HepG2 (cell line): ENCODE results near the gene GJD4. TPM values are rescaled to one million over a fixed set of nuclear protein-coding genes. Genes with fewer than 3 reads are reported as not detected.

Source experiments
- ATAC-seq: fragments of 200-7000 bp; cut with Tn5 transposase; 3 replicates; pipeline ENCODE4 v1.9.1; 2020; ENCODE audit warnings: mild to moderate bottlenecking, moderate library complexity
- BruUV-seq: library from RNA; stranded (reverse); fragments of 400-500 nt; replicated peaks from 2 replicates; lab custom pipeline; 2021; lab: Mats Ljungman, UMichigan
- CTCF ChIA-PET: fragments of 300-600 bp; formaldehyde crosslinking; extraction: SDS; loops from one replicate; lab custom pipeline; 2021; ENCODE audit warnings: low total read pairs, inconsistent platforms, low intra/inter-chr PET ratio; lab: Yijun Ruan, JAX
- POLR2A ChIA-PET: fragments of 350-600 bp; sonication (Branson Sonifier 250); formaldehyde crosslinking; loops from one replicate; lab custom pipeline; 2020; ENCODE audit warnings: antibody characterized with exemption, inconsistent platforms; lab: Yijun Ruan, JAX
- DNase-seq: peaks from one replicate; pipeline ENCODE4 v3.0.0-alpha.2; 2015; ENCODE audit warnings: low spot score
- FAIRE-seq: peaks from 3 replicates; lab custom pipeline; 2011; peaks lifted over from hg19 to GRCh38; lab: Jason Lieb, UNC
- H2AFZ ChIP-seq: one replicate; pipeline ENCODE4 v1.6.1; 2011; ENCODE audit warnings: low read length, inconsistent platforms
- H3K27ac ChIP-seq: fragments of 300-600 bp; 3 replicates; pipeline ENCODE4 v1.8.0; 2011; ENCODE audit warnings: mixed run types, mild to moderate bottlenecking, mixed read lengths, low read length, inconsistent platforms; ENCODE audit not compliant: insufficient read depth; ENCODE audit errors: extremely low read length
- H3K27me3 ChIP-seq, 2 experiments: fragments of 200-600 bp in 1 of 2; 2 replicates in 1 of 2; 3 replicates in 1 of 2; pipeline versions ENCODE4 v1.6.0 to v1.8.0; 2011; ENCODE audit warnings: low read length in 2 of 2, mild to moderate bottlenecking in 2 of 2, moderate library complexity in 2 of 2, inconsistent platforms in 1 of 2; ENCODE audit not compliant: insufficient read depth in 2 of 2, control insufficient read depth in 1 of 2
- H3K36me3 ChIP-seq, 2 experiments: fragments of 200-600 bp in 1 of 2; replicated peaks in 1 of 2; 2 replicates in 1 of 2; 3 replicates in 1 of 2; pipeline versions ENCODE4 v1.5.1 to v1.8.0; 2011; ENCODE audit warnings: low read length in 2 of 2, inconsistent platforms in 1 of 2; ENCODE audit not compliant: insufficient read depth in 2 of 2, control insufficient read depth in 1 of 2
- H3K4me1 ChIP-seq: 2 replicates; pipeline ENCODE4 v1.5.1; 2012; ENCODE audit warnings: low read length, inconsistent platforms; ENCODE audit not compliant: insufficient read depth
- H3K4me2 ChIP-seq: 2 replicates; pipeline ENCODE4 v1.6.0; 2011; ENCODE audit warnings: low read depth, low read length, inconsistent platforms
- H3K4me3 ChIP-seq, 3 experiments: fragments of 200-600 bp in 1 of 3; sonication (generic), shearing (Covaris generic) in 1 of 3; replicated peaks in 1 of 3; 2 replicates each; pipeline ENCODE4 v1.5.1; 2011 to 2016; ENCODE audit warnings: low read length in 3 of 3, inconsistent platforms in 2 of 3, low read depth in 2 of 3, mild to moderate bottlenecking in 2 of 3, control low read depth in 1 of 3, mixed read lengths in 1 of 3; ENCODE audit not compliant: insufficient read depth in 1 of 3
- H3K79me2 ChIP-seq: one replicate; pipeline ENCODE4 v1.6.1; 2011; ENCODE audit warnings: low read length, inconsistent platforms; ENCODE audit not compliant: insufficient read depth
- H3K9ac ChIP-seq: 2 replicates; pipeline ENCODE4 v1.6.0; 2011; ENCODE audit warnings: mild to moderate bottlenecking, low read depth, low read length, inconsistent platforms; ENCODE audit not compliant: insufficient read depth
- H3K9me3 ChIP-seq: 2 replicates; pipeline ENCODE4 v1.5.1; 2012; ENCODE audit warnings: mild to moderate bottlenecking, low read length
- H4K20me1 ChIP-seq: 2 replicates; pipeline ENCODE4 v1.6.0; 2011; ENCODE audit warnings: inconsistent platforms, mild to moderate bottlenecking, low read length, moderate library complexity; ENCODE audit not compliant: insufficient read depth
- BRCA1 ChIP-seq: sonication (generic); formaldehyde crosslinking; IDR thresholded peaks from 2 replicates; pipeline ENCODE4 v1.4.0; 2020; ENCODE audit warnings: missing genetic modification reagents
- KDM4B ChIP-seq: sonication (generic); formaldehyde crosslinking; IDR thresholded peaks from 2 replicates; pipeline ENCODE4 v1.4.0; 2020; ENCODE audit warnings: missing genetic modification reagents
- NPAS2 ChIP-seq: sonication (generic); formaldehyde crosslinking; IDR thresholded peaks from 2 replicates; pipeline ENCODE4 v1.8.0; 2022; ENCODE audit warnings: mild to moderate bottlenecking, missing genetic modification reagents, borderline replicate concordance
- RARA ChIP-seq: IDR thresholded peaks from 2 replicates; pipeline ENCODE4 v1.6.1; 2016; ENCODE audit warnings: missing genetic modification reagents, missing compliant biosample characterization
- SNAPC2 ChIP-seq: sonication (generic); formaldehyde crosslinking; IDR thresholded peaks from 2 replicates; pipeline ENCODE4 v1.8.1; 2022; ENCODE audit warnings: mild to moderate bottlenecking, missing genetic modification reagents
- ZNF607 ChIP-seq: sonication (generic); formaldehyde crosslinking; IDR thresholded peaks from 2 replicates; pipeline ENCODE4 v1.5.1; 2020; ENCODE audit warnings: missing genetic modification reagents, mild to moderate bottlenecking, borderline replicate concordance
- ZNF816 ChIP-seq: sonication (generic); formaldehyde crosslinking; IDR thresholded peaks from 2 replicates; pipeline ENCODE4 v1.8.0; 2022; ENCODE audit warnings: missing genetic modification reagents, mild to moderate bottlenecking, borderline replicate concordance
- WGBS: methylation state at CpG from one replicate; pipeline ENCODE4 v1.1.6; 2017; ENCODE audit warnings: low lambda C conversion rate; 5-methylcytosine and 5-hydroxymethylcytosine counted together
- in situ Hi-C: cut with HindIII; loops from 2 replicates; pipeline ENCODE4 v1.10.0; 2017; ENCODE audit warnings: low pct_unique_long_range_greater_than_20kb; ENCODE audit not compliant: extremely low pct_ligation_motif_present
- intact Hi-C: fragments of 100-400 bp; cut with micrococcal nuclease; formaldehyde crosslinking; loops from one replicate; pipeline ENCODE4 v1.10.0; 2022; ENCODE audit not compliant: unreplicated experiment
- polyA plus RNA-seq, 8 experiments: library from polyadenylated mRNA; depleted of rRNA in 3 of 8; stranded (reverse) in 7 of 8; unstranded in 1 of 8; fragments of >200 nt; fragmentation: Illumina TruSeq in 4 of 8; extraction: Trizol in 4 of 8; gene quantifications; 2 replicates each; pipeline versions ENCODE4 v1.2.1 to v1.2.3, GENCODE V29; 2011 to 2016; ENCODE audit warnings: low read depth in 4 of 8, missing spikeins in 1 of 8, mixed read lengths in 1 of 8; ENCODE audit not compliant: insufficient read depth in 1 of 8
- total RNA-seq, 5 experiments: library from RNA; depleted of rRNA; stranded (reverse); fragments of >200 nt; fragmentation: Illumina TruSeq; extraction: Trizol; gene quantifications; 2 replicates each; pipeline ENCODE4 v1.2.3, GENCODE V29; 2016; ENCODE audit warnings: low read depth in 1 of 5

Gene GJD4
- total and polyA plus RNA-seq, 2 of the 13 experiments (the other 11 are each of a cell fraction or from before 2014, with no cell fraction given) = not detected

DNA sequence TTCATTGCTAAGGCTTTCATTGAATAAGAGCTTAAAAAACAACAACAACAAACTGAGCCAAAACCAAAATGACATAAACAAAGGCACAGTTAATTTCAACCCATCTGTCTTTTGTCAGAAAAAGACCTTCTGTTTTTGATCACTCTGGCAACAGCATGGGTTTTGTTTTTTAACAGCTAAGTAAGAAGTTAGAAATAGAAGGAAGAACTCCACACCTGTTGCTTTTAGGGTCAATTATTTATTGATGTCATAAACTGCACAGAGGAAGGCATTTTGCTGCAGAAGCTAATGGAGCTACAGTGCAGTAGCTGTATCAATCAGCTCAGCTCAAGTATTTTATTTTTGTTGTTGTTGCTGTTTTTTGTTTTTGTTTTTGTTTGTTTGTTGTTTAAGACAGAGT is 16.3 kb upstream of the GJD4 start (continued):
- no peak for TF ChIP-seq BRCA1
- no peak for TF ChIP-seq SNAPC2 (CRISPR knock-in tag)
- no peak for TF ChIP-seq ZNF607
- no peak for TF ChIP-seq KDM4B

- ChIA-PET POLR2A (interaction anchor here (0.6 kb wide), 1 partner anchor 1323 kb away, joined by 3 read pairs; no protein-coding TSS in a partner anchor), CTCF (no interaction called here)
- WGBS = 36% methylated on average over 4 of the region's 4 CpGs
- Histone ChIP-seq H3K9me3 (no peaks in the 10 kb centered on the region), H3K4me3 (no peak overlapping the region), H2AFZ (no peak overlapping the region), H3K4me1 (peaks cover under 1% of the 10 kb centered on the region; the same call in 1 of the 2 replicates), H4K20me1 (no peaks in the 10 kb centered on the region), H3K79me2 (no peaks in the 10 kb centered on the region), H3K27me3 (no peaks in the 10 kb centered on the region; a peak in 1 of 5 replicates), H3K36me3 (no peaks in the 10 kb centered on the region), H3K9ac (no peak overlapping the region), H3K27ac (no peak overlapping the region), H3K4me2 (no peak overlapping the region)
- intact Hi-C loops (no loop called here), in situ Hi-C loops (no loop called here)
- FAIRE-seq (no peak), ATAC-seq (no peak), DNase-seq (no peak)
- BruUV-seq = no TSS peak
- TF ChIP-seq RARA (CRISPR knock-in tag) = no peak
- TF ChIP-seq ZNF816 (CRISPR knock-in tag) = no peak
- TF ChIP-seq NPAS2 (CRISPR knock-in tag) = no peak
Observed at GRCh38 chr10:35592441-35592840, 12.7 kb upstream of the GJD4 start.
